CD4-positive, CD25-positive, alpha-beta regulatory T cell (primary cell): Measurements from ENCODE around the gene DHH. TPM values are rescaled to one million over a fixed set of nuclear protein-coding genes. Genes with fewer than 3 reads are reported as not detected.
"Not testable (repeated sequence)": the region's sequence is repeated elsewhere in the genome, so short reads cannot be mapped to it uniquely, and the experiment has no call there.

Source experiments
- ATAC-seq, 2 donors: fragments of 150-1000 bp; cut with Tn5 transposase; one replicate each; pipeline ENCODE4 v1.10.0; 2021; ENCODE audit warnings: low read depth in 2 of 2, moderate number of reproducible peaks in 2 of 2, moderate library complexity in 1 of 2
- DNase-seq, 3 donors: peaks; one replicate each; pipeline versions ENCODE4 v3.0.0 to v3.0.0-alpha.2; 2012 to 2022; ENCODE audit warnings: mixed read lengths in 1 of 3
- H3K27ac ChIP-seq: one replicate; pipeline ENCODE4 v1.7.0; 2013; ENCODE audit warnings: mild to moderate bottlenecking, low read length; ENCODE audit not compliant: insufficient read depth, poor library complexity, severe bottlenecking
- H3K27me3 ChIP-seq: one replicate; pipeline ENCODE4 v1.7.0; 2013; ENCODE audit warnings: low read length; ENCODE audit not compliant: control insufficient read depth, insufficient read depth
- H3K36me3 ChIP-seq: one replicate; pipeline ENCODE4 v1.7.0; 2013; ENCODE audit warnings: mild to moderate bottlenecking, low read length, moderate library complexity; ENCODE audit not compliant: control insufficient read depth, insufficient read depth
- H3K4me1 ChIP-seq: 2 replicates; pipeline ENCODE4 v1.7.0; 2013; ENCODE audit warnings: mild to moderate bottlenecking, low read length; ENCODE audit not compliant: insufficient read depth, control insufficient read depth, poor library complexity, severe bottlenecking
- H3K4me3 ChIP-seq: one replicate; pipeline ENCODE4 v1.7.0; 2013; ENCODE audit warnings: low read depth, mild to moderate bottlenecking, low read length, moderate library complexity
- H3K9me3 ChIP-seq, 2 experiments: 1 replicate in 1 of 2; 2 replicates in 1 of 2; pipeline ENCODE4 v1.7.0; 2013; ENCODE audit warnings: low read length in 2 of 2, mild to moderate bottlenecking in 1 of 2, moderate library complexity in 1 of 2; ENCODE audit not compliant: control insufficient read depth in 2 of 2
- H3K27ac Mint-ChIP-seq, 3 donors: one replicate each; pipeline ENCODE4 v1.8.0; 2020 to 2022; ENCODE audit warnings: mild to moderate bottlenecking in 3 of 3, mixed read lengths in 3 of 3, moderate library complexity in 2 of 3
- H3K27me3 Mint-ChIP-seq: one replicate; pipeline ENCODE4 v1.8.0; 2022; ENCODE audit warnings: mild to moderate bottlenecking, mixed read lengths
- H3K36me3 Mint-ChIP-seq: one replicate; pipeline ENCODE4 v1.8.0; 2020; ENCODE audit warnings: mixed read lengths
- H3K4me1 Mint-ChIP-seq, 4 donors: one replicate each; pipeline ENCODE4 v1.8.0; 2020 to 2022; ENCODE audit warnings: mixed read lengths in 4 of 4, mild to moderate bottlenecking in 1 of 4
- H3K4me3 Mint-ChIP-seq, 4 donors: one replicate each; pipeline ENCODE4 v1.8.0; 2020 to 2022; ENCODE audit warnings: mild to moderate bottlenecking in 4 of 4, mixed read lengths in 4 of 4, moderate library complexity in 3 of 4
- H3K9me3 Mint-ChIP-seq, 7 donors: one replicate each; pipeline ENCODE4 v1.8.0; 2020 to 2022; ENCODE audit warnings: mixed read lengths in 7 of 7, mild to moderate bottlenecking in 3 of 7, moderate library complexity in 2 of 7
- polyA plus RNA-seq, 4 donors: library from polyadenylated mRNA; unstranded; fragments of 300-500 nt; fragmentation: Illumina TruSeq; gene quantifications; one replicate each; pipeline ENCODE4 v1.2.3, GENCODE V29; 2021
- total RNA-seq: library from RNA; stranded (reverse); gene quantifications from one replicate; pipeline ENCODE4 v1.2.3, GENCODE V29; 2022

The DHH gene
- total and polyA plus RNA-seq, 5 donors from 2014 or later, result 0.27 TPM; not detected in 4

DNA sequence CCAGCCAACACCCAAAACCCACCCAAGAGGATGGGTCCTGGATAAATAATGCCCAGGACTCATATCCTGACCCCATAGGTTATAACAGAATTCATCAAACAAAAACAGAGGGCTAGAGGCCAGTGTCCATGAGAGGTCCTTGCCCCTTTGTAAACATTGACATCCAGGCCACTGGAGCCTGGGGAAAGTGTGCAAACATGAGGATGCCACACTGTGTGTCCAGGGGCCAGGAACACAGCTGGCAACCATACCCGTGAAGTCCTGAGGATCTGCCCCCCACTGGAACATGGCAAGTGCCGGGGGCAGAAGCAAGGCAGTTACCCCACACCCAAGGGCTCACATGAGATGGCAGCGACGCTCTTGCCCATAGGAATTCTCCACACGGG lies 29.8 kb downstream of the DHH start:
- peaks cover 15% of the 10 kb centered on the region for H3K4me1 ChIP-seq
- H3K27ac ChIP-seq, result no peak overlapping the region
- peaks cover 10% of the 10 kb centered on the region for H3K36me3 ChIP-seq
- H3K36me3 Mint-ChIP-seq, result no peaks in the 10 kb centered on the region
- H3K4me3 Mint-ChIP-seq, result peak overlapping the region in 1 of 4 donors; percentile 49
- H3K9me3 Mint-ChIP-seq, result peaks cover 0 to 2% (median 0%) of the 10 kb centered on the region in 7 donors
- peaks cover 12 to 31% (median 18%) of the 10 kb centered on the region in 4 donors for H3K4me1 Mint-ChIP-seq
- H3K27ac Mint-ChIP-seq, result peak overlapping the region in 1 of 3 donors; percentile 25
- DNase-seq (no peak), ATAC-seq (no peak)
- no peak overlapping the region for H3K4me3 ChIP-seq
- H3K9me3 ChIP-seq, result no peaks in the 10 kb centered on the region
- peaks cover 11% of the 10 kb centered on the region for H3K27me3 Mint-ChIP-seq
- no peaks in the 10 kb centered on the region for H3K27me3 ChIP-seq

DNA sequence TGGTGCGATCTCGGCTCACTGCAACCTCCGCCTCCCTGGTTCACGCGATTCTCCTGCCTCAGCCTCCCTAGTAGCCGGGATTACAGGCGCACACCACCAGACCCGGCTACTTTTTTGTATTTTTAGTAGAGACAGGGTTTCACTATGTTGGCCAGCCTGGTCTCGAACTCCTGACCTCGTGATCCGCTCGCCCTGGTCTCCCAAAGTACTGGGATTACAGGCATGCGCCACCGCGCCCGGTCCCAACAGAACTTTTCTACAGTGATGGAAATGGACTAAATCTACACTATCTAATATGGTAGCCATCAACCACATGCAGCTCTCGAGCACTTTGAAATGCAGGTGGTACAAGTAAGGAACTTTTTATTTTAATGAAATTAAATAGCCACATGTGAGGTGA lies 32.7 kb downstream of the DHH start:
- H3K4me1 ChIP-seq, result peaks cover 32% of the 10 kb centered on the region
- peaks cover 16 to 43% (median 31%) of the 10 kb centered on the region in 4 donors for H3K4me1 Mint-ChIP-seq
- DNase-seq, H3K36me3 Mint-ChIP-seq, H3K27ac ChIP-seq, H3K27ac Mint-ChIP-seq, H3K9me3 ChIP-seq, H3K9me3 Mint-ChIP-seq, H3K27me3 ChIP-seq, H3K36me3 ChIP-seq, H3K4me3 ChIP-seq, ATAC-seq: not testable (repeated sequence)
- peak overlapping the region; percentile 50 to 96 (median 96) for H3K4me3 Mint-ChIP-seq
- peaks cover 16% of the 10 kb centered on the region for H3K27me3 Mint-ChIP-seq

DNA sequence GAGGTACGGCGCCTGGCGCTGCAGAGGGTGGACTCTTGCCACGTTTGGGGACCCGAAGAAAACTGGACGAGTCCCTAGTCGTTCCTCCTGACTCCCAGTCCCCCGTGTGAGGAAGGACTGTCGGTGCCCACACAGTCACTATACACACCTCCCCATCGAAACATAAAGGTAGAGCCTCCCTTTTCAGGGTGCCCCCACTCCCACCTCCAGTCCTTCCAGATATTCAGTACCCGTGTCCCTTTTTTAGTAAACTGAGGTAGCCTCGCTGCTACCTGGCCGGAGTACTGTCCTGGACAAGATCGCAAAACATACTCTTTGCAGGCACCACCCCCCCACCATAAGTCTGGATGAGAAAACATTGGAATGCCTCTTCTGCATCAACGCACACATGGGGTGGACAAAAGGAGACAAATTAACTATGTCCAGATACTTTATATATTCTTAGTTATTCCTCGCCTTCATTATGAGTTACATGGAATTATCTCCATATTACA lies 33.4 kb downstream of the DHH start:
- peaks cover 39% of the 10 kb centered on the region for H3K4me1 ChIP-seq
- peak overlapping the region; percentile 96 to 97 (median 96) for H3K4me3 Mint-ChIP-seq
- no peak for DNase-seq
- peaks cover 16% of the 10 kb centered on the region for H3K27me3 Mint-ChIP-seq
- H3K27me3 ChIP-seq, result no peaks in the 10 kb centered on the region
- H3K27ac ChIP-seq, result peak overlapping the region; percentile 88
- ATAC-seq, result no peak
- H3K4me3 ChIP-seq, result peak overlapping the region; percentile 80
- no peaks in the 10 kb centered on the region for H3K9me3 ChIP-seq
- peaks cover 0 to 2% (median 0%) of the 10 kb centered on the region in 7 donors for H3K9me3 Mint-ChIP-seq
- H3K4me1 Mint-ChIP-seq, result peaks cover 20 to 51% (median 38%) of the 10 kb centered on the region in 4 donors
- no peaks in the 10 kb centered on the region for H3K36me3 Mint-ChIP-seq
- peak overlapping the region; percentile 95 to 99 (median 98) for H3K27ac Mint-ChIP-seq
- H3K36me3 ChIP-seq, result peaks cover 8% of the 10 kb centered on the region

DNA sequence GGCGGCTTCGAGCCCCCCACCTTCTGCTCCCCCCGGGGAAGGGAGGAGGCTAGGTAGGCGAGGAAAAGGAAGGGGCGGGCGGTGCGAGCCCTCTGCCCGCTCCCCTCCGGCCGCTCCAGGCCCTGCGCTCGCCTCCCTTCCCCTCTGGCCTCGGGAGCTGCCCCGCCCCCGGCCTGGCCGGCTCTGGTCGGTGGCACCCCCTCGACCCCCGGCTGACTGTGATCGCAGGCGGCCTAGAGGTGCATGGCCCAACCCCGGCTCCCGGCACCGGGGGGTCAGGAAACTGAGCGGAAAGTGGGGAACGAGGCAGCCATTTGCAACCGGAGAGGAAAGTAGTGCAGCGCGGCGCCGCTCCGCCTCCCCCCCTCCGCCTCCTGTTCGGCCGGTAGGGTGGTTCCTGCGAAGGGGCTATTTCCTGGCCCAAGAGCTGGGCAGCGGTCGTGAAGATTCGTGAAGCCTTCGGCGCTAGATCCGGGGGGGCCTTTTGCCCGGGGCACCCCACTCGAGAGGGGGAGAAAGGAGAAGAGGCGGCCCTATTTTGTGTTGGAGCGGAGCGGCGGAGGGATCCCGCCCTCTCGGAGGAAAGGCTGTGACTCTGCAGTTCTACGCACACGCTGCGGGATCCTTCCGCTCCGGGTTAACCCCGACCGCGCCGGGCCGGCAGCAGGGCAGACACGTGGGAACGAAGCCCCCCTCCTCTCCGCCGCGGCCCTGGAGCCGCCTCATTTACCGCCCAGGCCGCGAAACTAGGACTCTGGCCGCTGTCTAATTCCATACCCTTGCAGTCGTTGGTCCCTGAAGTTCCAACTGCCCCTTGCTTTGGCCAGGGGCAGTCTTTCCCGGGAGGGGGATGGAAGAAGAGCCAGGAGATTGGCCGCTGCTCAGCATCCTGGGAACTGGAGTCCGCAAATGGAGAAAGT lies 34.1 kb downstream of the DHH start, which contains the start of gene KMT2D:
KMT2D (minus strand) TSS at position 558 of the 920 bp plus-strand sequence. CDS start 5,470 bp downstream, outside the sequence.
- no peaks in the 10 kb centered on the region for H3K36me3 Mint-ChIP-seq
- ATAC-seq (peak; percentile 65 to 68), DNase-seq (peak; percentile 78 to 97 (median 93))
- peaks cover 0 to 2% (median 0%) of the 10 kb centered on the region in 7 donors for H3K9me3 Mint-ChIP-seq
- Histone ChIP-seq H3K36me3 (peaks cover 4% of the 10 kb centered on the region), H3K9me3 (no peaks in the 10 kb centered on the region), H3K27ac (peak within 1 kb of the TSS; percentile 88), H3K27me3 (no peaks in the 10 kb centered on the region), H3K4me1 (peaks cover 46% of the 10 kb centered on the region), H3K4me3 (peak within 1 kb of the TSS; percentile 82)
- H3K27me3 Mint-ChIP-seq, result peaks cover 16% of the 10 kb centered on the region
- peaks cover 25 to 55% (median 45%) of the 10 kb centered on the region in 4 donors for H3K4me1 Mint-ChIP-seq
- H3K27ac Mint-ChIP-seq, result peak within 1 kb of the TSS; percentile 95 to 99 (median 98)
- peak within 1 kb of the TSS; percentile 96 to 97 (median 96) for H3K4me3 Mint-ChIP-seq

DNA sequence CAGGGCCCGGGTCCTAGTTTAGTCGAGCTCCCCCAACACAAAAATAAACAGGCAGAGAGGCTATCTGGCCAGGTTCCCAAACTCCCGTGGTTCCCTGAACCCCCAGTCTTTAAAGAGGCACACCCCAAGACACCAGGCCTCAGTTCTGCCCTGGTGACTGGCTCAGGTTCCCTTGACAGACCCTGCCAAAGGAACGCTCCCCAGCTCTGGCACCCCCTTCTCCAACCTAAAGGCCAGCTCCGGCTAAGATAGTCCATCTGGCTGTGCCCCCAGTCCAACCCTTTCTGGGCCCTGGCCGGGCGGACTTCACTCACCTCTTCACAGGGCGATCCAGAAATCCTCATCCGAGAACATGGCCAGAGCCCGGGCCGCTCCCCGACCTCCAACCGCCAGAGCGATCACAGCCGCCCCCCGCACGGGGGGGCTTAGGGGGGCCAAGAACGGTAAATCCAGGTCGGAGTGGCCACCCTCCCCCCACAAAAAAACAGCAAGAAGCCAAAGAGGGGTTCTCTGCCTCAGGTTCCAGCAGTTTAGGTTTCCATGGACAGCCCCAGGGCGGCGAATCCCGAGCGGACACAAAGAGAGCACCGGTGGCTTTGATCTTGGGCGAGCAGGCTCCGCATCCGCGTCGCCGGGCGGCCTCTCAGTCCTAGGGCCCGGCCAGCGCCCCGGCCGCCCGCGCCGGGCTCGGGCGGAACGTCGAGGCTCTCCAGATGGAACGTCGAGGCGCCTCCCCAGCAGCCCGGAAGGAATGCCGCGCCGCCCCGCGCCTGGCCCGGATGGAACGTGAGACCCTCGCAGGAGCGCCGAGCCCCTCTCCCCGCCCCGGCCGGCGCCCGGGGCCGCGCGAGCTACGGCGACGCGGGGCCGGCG lies 35.1 kb downstream of the DHH start:
- H3K27ac Mint-ChIP-seq, result peak overlapping the region; percentile 86 to 94 (median 94)
- H3K36me3 ChIP-seq, result peaks cover 6% of the 10 kb centered on the region
- H3K27ac ChIP-seq, result peak overlapping the region; percentile 88
- H3K27me3 Mint-ChIP-seq, result peaks cover 16% of the 10 kb centered on the region
- ATAC-seq, result peak in 1 of 2 donors; percentile 5
- H3K4me1 ChIP-seq, result peaks cover 51% of the 10 kb centered on the region
- H3K9me3 ChIP-seq, result no peaks in the 10 kb centered on the region
- peak in 1 of 3 donors; percentile 44 for DNase-seq
- peaks cover 0 to 2% (median 0%) of the 10 kb centered on the region in 7 donors for H3K9me3 Mint-ChIP-seq
- peaks cover 25 to 65% (median 55%) of the 10 kb centered on the region in 4 donors for H3K4me1 Mint-ChIP-seq
- peaks cover 7% of the 10 kb centered on the region for H3K36me3 Mint-ChIP-seq
- peak overlapping the region; percentile 79 to 96 (median 95) for H3K4me3 Mint-ChIP-seq
- peak overlapping the region; percentile 82 for H3K4me3 ChIP-seq
- H3K27me3 ChIP-seq, result no peaks in the 10 kb centered on the region

DNA sequence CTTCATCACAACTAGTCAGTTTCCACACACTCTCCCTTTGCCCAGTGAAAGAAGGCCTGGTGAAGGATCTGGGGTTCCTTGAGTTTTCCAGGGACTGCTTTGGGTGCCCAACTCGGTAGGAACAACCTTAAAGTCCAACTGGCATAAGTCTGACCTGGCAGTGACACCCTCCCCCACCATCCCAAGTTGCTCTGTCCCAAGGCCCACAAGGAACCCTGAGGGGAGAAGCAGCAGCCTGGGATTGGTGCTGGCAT lies 35.6 kb downstream of the DHH start:
- Mint-ChIP-seq H3K36me3 (peaks cover 7% of the 10 kb centered on the region), H3K27me3 (peaks cover 16% of the 10 kb centered on the region), H3K4me3 (peak overlapping the region; percentile 79 to 96 (median 95)), H3K27ac (peak overlapping the region; percentile 89 to 94 (median 94)), H3K4me1 (peaks cover 23 to 69% (median 53%) of the 10 kb centered on the region in 4 donors), H3K9me3 (peaks cover 0 to 2% (median 0%) of the 10 kb centered on the region in 7 donors)
- Histone ChIP-seq H3K36me3 (peaks cover 12% of the 10 kb centered on the region), H3K27me3 (no peaks in the 10 kb centered on the region), H3K9me3 (no peaks in the 10 kb centered on the region), H3K27ac (peak overlapping the region; percentile 88), H3K4me1 (peaks cover 54% of the 10 kb centered on the region), H3K4me3 (peak overlapping the region; percentile 82)
- DNase-seq, result no peak
- no peak for ATAC-seq

DNA sequence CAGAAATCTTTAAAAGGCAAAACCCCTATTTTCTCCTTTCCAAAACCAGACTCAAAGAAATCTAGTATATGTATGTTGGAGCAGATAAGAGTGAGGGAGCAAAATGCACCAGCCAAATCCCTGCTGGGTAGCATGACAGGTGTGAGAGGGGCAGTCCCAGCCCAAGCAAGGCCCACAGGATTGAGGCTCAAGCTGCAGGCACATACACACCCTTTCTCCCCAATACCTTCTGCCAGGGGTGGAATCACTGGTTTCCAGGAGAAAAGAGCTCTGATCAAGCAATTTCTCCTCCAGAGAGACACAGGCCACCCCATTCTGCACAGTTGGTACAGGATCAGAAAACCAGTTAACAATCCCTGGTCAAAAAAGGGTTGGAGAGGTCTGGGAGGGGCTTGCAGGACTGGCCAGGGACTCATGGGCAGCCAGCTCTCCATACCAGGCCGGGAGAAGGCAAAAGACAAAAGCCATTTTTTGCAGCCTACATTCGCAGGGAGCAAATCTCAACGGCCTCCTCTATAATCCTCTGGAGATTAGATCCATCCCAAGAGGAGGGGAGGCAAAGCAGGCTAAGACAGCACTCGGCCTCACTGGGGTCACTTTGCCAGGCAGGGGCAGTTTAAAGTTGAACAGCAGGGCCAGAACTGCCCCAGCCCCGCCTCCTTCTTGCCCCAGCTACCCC lies 36.1 kb downstream of the DHH start:
- H3K27me3 ChIP-seq, result no peaks in the 10 kb centered on the region
- peaks cover 16% of the 10 kb centered on the region for H3K36me3 ChIP-seq
- Mint-ChIP-seq H3K36me3 (peaks cover 9% of the 10 kb centered on the region), H3K27me3 (peaks cover 16% of the 10 kb centered on the region), H3K9me3 (peaks cover 0 to 2% (median 0%) of the 10 kb centered on the region in 7 donors), H3K4me3 (peak overlapping the region; percentile 79 to 96 (median 95)), H3K27ac (peak overlapping the region; percentile 89 to 94 (median 94)), H3K4me1 (peaks cover 19 to 69% (median 50%) of the 10 kb centered on the region in 4 donors)
- no peak for ATAC-seq
- H3K4me1 ChIP-seq, result peaks cover 54% of the 10 kb centered on the region
- H3K4me3 ChIP-seq, result peak overlapping the region; percentile 82
- no peaks in the 10 kb centered on the region for H3K9me3 ChIP-seq
- no peak for DNase-seq
- H3K27ac ChIP-seq, result peak overlapping the region; percentile 88
